ENCODE data around the gene PCDHGA8.

Gene PCDHGA8

GRCh38 chr5:141356950-141357349 is 35.5 kb upstream of the PCDHGA8 start:
- Histone ChIP-seq H3K27me3 (ENCODE audit: control insufficient read depth, insufficient read depth, low read length) (no peaks in the 10 kb centered on the region), H3K9me3 (ENCODE audit: control insufficient read depth, insufficient read depth, low read length) (peaks cover 3% of the 10 kb centered on the region), H3K9ac (ENCODE audit: low read depth, low read length) (no peak overlapping the region), H3K36me3 (ENCODE audit: control insufficient read depth, insufficient read depth, low read length) (no peaks in the 10 kb centered on the region), H3K4me3 (ENCODE audit: low read depth, low read length) (no peak overlapping the region), H3K4me1 (ENCODE audit: control insufficient read depth, insufficient read depth, low read length) (no peaks in the 10 kb centered on the region)

GRCh38 chr5:141359790-141360426 is 32.5 kb upstream of the PCDHGA8 start, which contains the start of gene PCDHGB2:
Gene PCDHGB2, plus strand, starts transcription at chr5:141359994. Its CDS starts 142 bp downstream, at chr5:141360136.
- Histone ChIP-seq H3K9ac (ENCODE audit: low read depth, low read length) (no peak within 1 kb of the TSS), H3K36me3 (ENCODE audit: control insufficient read depth, insufficient read depth, low read length) (no peaks in the 10 kb centered on the region), H3K4me3 (ENCODE audit: low read depth, low read length) (peak within 1 kb of the TSS; percentile 37), H3K27me3 (ENCODE audit: control insufficient read depth, insufficient read depth, low read length) (no peaks in the 10 kb centered on the region), H3K9me3 (ENCODE audit: control insufficient read depth, insufficient read depth, low read length) (peaks cover 7% of the 10 kb centered on the region), H3K4me1 (ENCODE audit: control insufficient read depth, insufficient read depth, low read length) (no peaks in the 10 kb centered on the region)

- peaks cover 8% of the 10 kb centered on the region for H3K9me3 ChIP-seq (ENCODE audit: control insufficient read depth, insufficient read depth, low read length)
- no peaks in the 10 kb centered on the region for H3K36me3 ChIP-seq (ENCODE audit: control insufficient read depth, insufficient read depth, low read length)
- no peak overlapping the region for H3K9ac ChIP-seq (ENCODE audit: low read depth, low read length)
- no peaks in the 10 kb centered on the region for H3K4me1 ChIP-seq (ENCODE audit: control insufficient read depth, insufficient read depth, low read length)
- H3K27me3 ChIP-seq (ENCODE audit: control insufficient read depth, insufficient read depth, low read length): no peaks in the 10 kb centered on the region
- no peak overlapping the region for H3K4me3 ChIP-seq (ENCODE audit: low read depth, low read length)
Measured at GRCh38 chr5:141360685-141361084, 31.7 kb upstream of the PCDHGA8 start.

GRCh38 chr5:141362719-141363118 is 29.7 kb upstream of the PCDHGA8 start:
- H3K36me3 ChIP-seq (ENCODE audit: control insufficient read depth, insufficient read depth, low read length): no peaks in the 10 kb centered on the region

GRCh38 chr5:141363952-141364660 is 28.3 kb upstream of the PCDHGA8 start, which contains the start of gene PCDHGA5:
Gene PCDHGA5, plus strand, starts transcription at chr5:141364162. Its CDS starts 169 bp downstream, at chr5:141364331.
- Histone ChIP-seq H3K36me3 (ENCODE audit: control insufficient read depth, insufficient read depth, low read length) (no peaks in the 10 kb centered on the region), H3K9ac (ENCODE audit: low read depth, low read length) (no peak within 1 kb of the TSS), H3K27me3 (ENCODE audit: control insufficient read depth, insufficient read depth, low read length) (no peaks in the 10 kb centered on the region), H3K9me3 (ENCODE audit: control insufficient read depth, insufficient read depth, low read length) (peaks cover 10% of the 10 kb centered on the region), H3K4me1 (ENCODE audit: control insufficient read depth, insufficient read depth, low read length) (no peaks in the 10 kb centered on the region), H3K4me3 (ENCODE audit: low read depth, low read length) (no peak within 1 kb of the TSS)

More at GRCh38 chr5:141362719-141363118, 29.7 kb upstream of the PCDHGA8 start:
- H3K4me3 ChIP-seq (ENCODE audit: low read depth, low read length): no peak overlapping the region
- H3K27me3 ChIP-seq (ENCODE audit: control insufficient read depth, insufficient read depth, low read length): no peaks in the 10 kb centered on the region
- peaks cover 10% of the 10 kb centered on the region for H3K9me3 ChIP-seq (ENCODE audit: control insufficient read depth, insufficient read depth, low read length)
- H3K4me1 ChIP-seq (ENCODE audit: control insufficient read depth, insufficient read depth, low read length): no peaks in the 10 kb centered on the region
- H3K9ac ChIP-seq (ENCODE audit: low read depth, low read length): no peak overlapping the region

GRCh38 chr5:141366016-141366896 is 26.2 kb upstream of the PCDHGA8 start:
- no peaks in the 10 kb centered on the region for H3K4me1 ChIP-seq (ENCODE audit: control insufficient read depth, insufficient read depth, low read length)
- no peaks in the 10 kb centered on the region for H3K36me3 ChIP-seq (ENCODE audit: control insufficient read depth, insufficient read depth, low read length)
- peaks cover 10% of the 10 kb centered on the region for H3K9me3 ChIP-seq (ENCODE audit: control insufficient read depth, insufficient read depth, low read length)
- H3K27me3 ChIP-seq (ENCODE audit: control insufficient read depth, insufficient read depth, low read length): no peaks in the 10 kb centered on the region
- no peak overlapping the region for H3K4me3 ChIP-seq (ENCODE audit: low read depth, low read length)
- H3K9ac ChIP-seq (ENCODE audit: low read depth, low read length): no peak overlapping the region

- Histone ChIP-seq H3K9me3 (ENCODE audit: control insufficient read depth, insufficient read depth, low read length) (peaks cover 6% of the 10 kb centered on the region), H3K9ac (ENCODE audit: low read depth, low read length) (no peak within 1 kb of the TSS), H3K4me1 (ENCODE audit: control insufficient read depth, insufficient read depth, low read length) (no peaks in the 10 kb centered on the region), H3K36me3 (ENCODE audit: control insufficient read depth, insufficient read depth, low read length) (no peaks in the 10 kb centered on the region), H3K27me3 (ENCODE audit: control insufficient read depth, insufficient read depth, low read length) (no peaks in the 10 kb centered on the region), H3K4me3 (ENCODE audit: low read depth, low read length) (peak within 1 kb of the TSS; percentile 30)
Measured at GRCh38 chr5:141369994-141370848, 22.2 kb upstream of the PCDHGA8 start, which contains the start of gene PCDHGB3. Gene PCDHGB3, plus strand, starts transcription at chr5:141370242. Its CDS starts 153 bp downstream, at chr5:141370395.

GRCh38 chr5:141371572-141372475 is 20.6 kb upstream of the PCDHGA8 start:
- H3K36me3 ChIP-seq (ENCODE audit: control insufficient read depth, insufficient read depth, low read length): peaks cover 3% of the 10 kb centered on the region
- no peak overlapping the region for H3K4me3 ChIP-seq (ENCODE audit: low read depth, low read length)
- H3K4me1 ChIP-seq (ENCODE audit: control insufficient read depth, insufficient read depth, low read length): no peaks in the 10 kb centered on the region
- H3K9ac ChIP-seq (ENCODE audit: low read depth, low read length): no peak overlapping the region
- H3K9me3 ChIP-seq (ENCODE audit: control insufficient read depth, insufficient read depth, low read length): no peaks in the 10 kb centered on the region
- no peaks in the 10 kb centered on the region for H3K27me3 ChIP-seq (ENCODE audit: control insufficient read depth, insufficient read depth, low read length)

GRCh38 chr5:141373673-141374317 is 18.6 kb upstream of the PCDHGA8 start, which contains the start of gene PCDHGA6:
Gene PCDHGA6, plus strand, starts transcription at chr5:141373891. Its CDS starts 193 bp downstream, at chr5:141374084.
- Histone ChIP-seq H3K4me3 (ENCODE audit: low read depth, low read length) (no peak within 1 kb of the TSS), H3K36me3 (ENCODE audit: control insufficient read depth, insufficient read depth, low read length) (peaks cover 3% of the 10 kb centered on the region), H3K4me1 (ENCODE audit: control insufficient read depth, insufficient read depth, low read length) (no peaks in the 10 kb centered on the region), H3K27me3 (ENCODE audit: control insufficient read depth, insufficient read depth, low read length) (no peaks in the 10 kb centered on the region), H3K9ac (ENCODE audit: low read depth, low read length) (no peak within 1 kb of the TSS), H3K9me3 (ENCODE audit: control insufficient read depth, insufficient read depth, low read length) (no peaks in the 10 kb centered on the region)

GRCh38 chr5:141374627-141375026 is 17.8 kb upstream of the PCDHGA8 start:
- no peaks in the 10 kb centered on the region for H3K27me3 ChIP-seq (ENCODE audit: control insufficient read depth, insufficient read depth, low read length)
- H3K9ac ChIP-seq (ENCODE audit: low read depth, low read length): no peak overlapping the region
- no peak overlapping the region for H3K4me3 ChIP-seq (ENCODE audit: low read depth, low read length)
- H3K4me1 ChIP-seq (ENCODE audit: control insufficient read depth, insufficient read depth, low read length): no peaks in the 10 kb centered on the region
- no peaks in the 10 kb centered on the region for H3K9me3 ChIP-seq (ENCODE audit: control insufficient read depth, insufficient read depth, low read length)
- peaks cover 3% of the 10 kb centered on the region for H3K36me3 ChIP-seq (ENCODE audit: control insufficient read depth, insufficient read depth, low read length)
